Uterus (tissue), 4 donors: ENCODE measurements around the gene ABCG1. TPM values are rescaled to one million over a fixed set of nuclear protein-coding genes. Genes with fewer than 3 reads are reported as not detected.

Experiments used
- DNase-seq, 2 donors: peaks; one replicate each; pipeline ENCODE4 v3.0.0-alpha.2; 2019 to 2020
- H3K27ac ChIP-seq, 2 donors: fragments of 200-600 bp; sonication (generic); 1 replicate in 1 of 2; 2 replicates in 1 of 2; pipeline ENCODE4 v1.5.1; 2016 to 2018
- H3K27me3 ChIP-seq, 2 donors: fragments of 200-600 bp; sonication (generic); one replicate each; pipeline ENCODE4 v1.5.1; 2018 to 2019; ENCODE audit warnings: control low read depth in 1 of 2
- H3K36me3 ChIP-seq, 2 donors: fragments of 200-600 bp; sonication (generic); one replicate each; pipeline ENCODE4 v1.5.1; 2019; ENCODE audit warnings: control low read depth in 1 of 2
- H3K4me1 ChIP-seq, 2 donors: fragments of 200-600 bp; sonication (generic); one replicate each; pipeline ENCODE4 v1.5.1; 2018 to 2019; ENCODE audit warnings: control low read depth in 1 of 2
- H3K4me3 ChIP-seq, 2 donors: fragments of 200-600 bp; sonication (generic); 1 replicate in 1 of 2; 2 replicates in 1 of 2; pipeline ENCODE4 v1.5.1; 2018 to 2019; ENCODE audit warnings: mild to moderate bottlenecking in 1 of 2
- H3K9me3 ChIP-seq, 2 donors: fragments of 200-600 bp; sonication (generic); one replicate each; pipeline ENCODE4 v1.5.1; 2019; ENCODE audit warnings: control low read depth in 1 of 2
- POLR2A ChIP-seq, 2 donors: fragments of 450-650 bp; IDR thresholded peaks; one replicate each; pipeline ENCODE4 v1.6.1; 2016; ENCODE audit warnings: antibody characterized with exemption in 2 of 2, mild to moderate bottlenecking in 1 of 2, moderate library complexity in 1 of 2
- intact Hi-C: fragments of 100-400 bp; cut with DNase I; formaldehyde crosslinking; loops from one replicate; pipeline ENCODE4 v1.15.1; 2023; ENCODE audit warnings: low total_unique reads
- total RNA-seq, 4 donors: library from RNA; depleted of rRNA in 3 of 4; stranded (reverse); fragments of >200 nt in 3 of 4; gene quantifications; one replicate each; pipeline versions ENCODE4 v1.1.0 to v1.2.4, GENCODE V29; 2014 to 2023
- TF ChIP-seq, protein P1 (sequence below), 4 experiments: fragments of 200-600 bp in 2 of 4; fragments of 450-650 bp in 2 of 4; sonication (generic) in 2 of 4; IDR thresholded peaks; one replicate each; pipeline ENCODE4 v1.5.1; 2016 to 2019; ENCODE audit warnings: antibody characterized with exemption in 4 of 4, mild to moderate bottlenecking in 2 of 4, moderate library complexity in 1 of 4
- donor health status: DM: yes; HTN: yes; CAD: no.

Gene ABCG1
- total RNA-seq, 4 donors from 2014 or later: 11.8 to 51.7 (median 18.4) TPM

DNA sequence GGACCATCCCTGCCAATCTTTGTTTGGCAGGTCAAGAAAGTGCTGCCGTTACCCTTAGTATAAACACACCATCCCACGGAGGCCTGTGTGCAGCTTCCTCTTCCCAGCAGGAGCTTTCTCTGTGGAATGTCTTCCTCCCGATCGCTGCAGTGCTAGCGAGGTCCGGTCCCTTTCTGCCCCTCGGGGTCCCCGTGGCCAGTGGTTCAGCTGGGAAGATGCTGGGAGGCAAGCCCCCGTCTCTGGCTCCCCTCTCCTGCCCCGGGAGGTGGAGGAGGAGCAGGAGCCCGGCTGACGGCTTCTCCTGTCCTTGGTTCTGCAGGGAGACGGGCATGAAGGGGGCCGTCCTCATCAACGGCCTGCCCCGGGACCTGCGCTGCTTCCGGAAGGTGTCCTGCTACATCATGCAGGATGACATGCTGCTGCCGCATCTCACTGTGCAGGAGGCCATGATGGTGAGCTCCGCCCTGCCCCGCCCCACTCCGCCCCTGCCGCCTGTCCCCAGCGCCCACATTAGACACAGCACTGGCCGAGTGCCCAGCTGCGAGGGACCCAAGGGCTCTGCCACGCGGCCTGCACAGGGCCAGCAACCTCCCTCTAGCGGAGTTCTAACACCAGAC, 54.2 kb downstream of the ABCG1 start:
- Histone ChIP-seq H3K27ac (no peak overlapping the region), H3K9me3 (no peaks in the 10 kb centered on the region), H3K27me3 (no peaks in the 10 kb centered on the region), H3K36me3 (no peaks in the 10 kb centered on the region), H3K4me3 (no peak overlapping the region), H3K4me1 (no peaks in the 10 kb centered on the region)
- intact Hi-C loops: no loop called here
- TF ChIP-seq, protein P1, sequence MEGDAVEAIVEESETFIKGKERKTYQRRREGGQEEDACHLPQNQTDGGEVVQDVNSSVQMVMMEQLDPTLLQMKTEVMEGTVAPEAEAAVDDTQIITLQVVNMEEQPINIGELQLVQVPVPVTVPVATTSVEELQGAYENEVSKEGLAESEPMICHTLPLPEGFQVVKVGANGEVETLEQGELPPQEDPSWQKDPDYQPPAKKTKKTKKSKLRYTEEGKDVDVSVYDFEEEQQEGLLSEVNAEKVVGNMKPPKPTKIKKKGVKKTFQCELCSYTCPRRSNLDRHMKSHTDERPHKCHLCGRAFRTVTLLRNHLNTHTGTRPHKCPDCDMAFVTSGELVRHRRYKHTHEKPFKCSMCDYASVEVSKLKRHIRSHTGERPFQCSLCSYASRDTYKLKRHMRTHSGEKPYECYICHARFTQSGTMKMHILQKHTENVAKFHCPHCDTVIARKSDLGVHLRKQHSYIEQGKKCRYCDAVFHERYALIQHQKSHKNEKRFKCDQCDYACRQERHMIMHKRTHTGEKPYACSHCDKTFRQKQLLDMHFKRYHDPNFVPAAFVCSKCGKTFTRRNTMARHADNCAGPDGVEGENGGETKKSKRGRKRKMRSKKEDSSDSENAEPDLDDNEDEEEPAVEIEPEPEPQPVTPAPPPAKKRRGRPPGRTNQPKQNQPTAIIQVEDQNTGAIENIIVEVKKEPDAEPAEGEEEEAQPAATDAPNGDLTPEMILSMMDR (IDR thresholded peaks at IDR 0.05): no peak
- TF ChIP-seq POLR2A (IDR thresholded peaks at IDR 0.05): no peak
- DNase-seq: no peak

DNA sequence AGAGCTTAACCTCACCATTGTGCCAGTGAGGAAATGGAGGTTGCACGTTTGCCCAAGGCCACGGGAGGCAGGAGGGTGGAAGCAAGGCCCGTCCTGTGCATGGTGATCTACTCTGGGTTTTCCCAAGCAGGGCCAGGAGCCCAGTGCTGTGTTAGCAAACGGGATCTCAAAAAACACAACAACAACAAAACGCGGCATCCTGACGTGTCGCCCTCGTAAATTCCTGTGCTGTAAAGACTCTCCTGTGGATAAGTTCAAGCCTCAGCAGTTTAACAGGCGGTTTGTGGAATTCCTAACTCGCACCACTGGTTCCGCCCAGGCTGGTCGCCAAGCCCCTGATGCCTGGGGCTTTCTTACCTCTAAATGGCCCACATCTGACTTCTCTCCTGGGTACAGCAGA, 57.1 kb downstream of the ABCG1 start:
- TF ChIP-seq POLR2A (IDR thresholded peaks at IDR 0.05): no peak
- TF ChIP-seq, protein P1 (IDR thresholded peaks at IDR 0.05): no peak
- no peaks in the 10 kb centered on the region for H3K36me3 ChIP-seq
- H3K27ac ChIP-seq: no peak overlapping the region
- H3K4me1 ChIP-seq: no peaks in the 10 kb centered on the region
- no peaks in the 10 kb centered on the region for H3K9me3 ChIP-seq
- no peak for DNase-seq
- no peaks in the 10 kb centered on the region for H3K27me3 ChIP-seq
- H3K4me3 ChIP-seq: no peak overlapping the region
- intact Hi-C loops: no loop called here

GRCh38 chr21:42276526-42277154, 57.7 kb downstream of the ABCG1 start:
- intact Hi-C loops: no loop called here
- H3K9me3 ChIP-seq: no peaks in the 10 kb centered on the region

DNA sequence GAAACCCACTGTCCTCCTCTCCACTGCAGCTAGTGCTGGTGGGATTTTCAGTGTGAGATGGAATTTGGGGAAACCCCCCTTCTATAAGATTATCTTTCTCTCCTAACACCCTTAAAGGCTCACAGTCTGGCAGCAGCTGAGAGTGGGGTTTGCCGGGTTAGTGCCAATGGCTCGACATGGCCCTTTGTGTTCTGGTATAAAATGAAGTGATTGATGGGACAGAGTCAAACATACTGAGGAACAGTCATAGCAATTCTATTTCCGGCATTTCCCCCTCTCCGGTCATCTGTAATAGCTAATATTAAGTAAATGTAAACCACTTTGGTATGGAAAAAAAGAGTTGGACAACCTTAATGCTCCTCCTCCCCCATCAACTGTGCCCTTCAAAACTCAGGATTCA, 58.7 kb downstream of the ABCG1 start:
- Histone ChIP-seq H3K36me3 (no peaks in the 10 kb centered on the region), H3K4me1 (no peaks in the 10 kb centered on the region), H3K27ac (no peak overlapping the region), H3K4me3 (no peak overlapping the region), H3K27me3 (no peaks in the 10 kb centered on the region), H3K9me3 (no peaks in the 10 kb centered on the region)
- no peak for DNase-seq
- no peak for TF ChIP-seq POLR2A (IDR thresholded peaks at IDR 0.05)
- TF ChIP-seq, protein P1 (IDR thresholded peaks at IDR 0.05): no peak
- intact Hi-C loops: no loop called here

More at GRCh38 chr21:42276526-42277154, 57.7 kb downstream of the ABCG1 start:
- Histone ChIP-seq H3K27me3 (no peaks in the 10 kb centered on the region), H3K4me3 (no peak overlapping the region), H3K27ac (no peak overlapping the region), H3K4me1 (no peaks in the 10 kb centered on the region), H3K36me3 (no peaks in the 10 kb centered on the region)
- no peak for DNase-seq
- no peak for TF ChIP-seq POLR2A (IDR thresholded peaks at IDR 0.05)
- TF ChIP-seq, protein P1 (IDR thresholded peaks at IDR 0.05): no peak

DNA sequence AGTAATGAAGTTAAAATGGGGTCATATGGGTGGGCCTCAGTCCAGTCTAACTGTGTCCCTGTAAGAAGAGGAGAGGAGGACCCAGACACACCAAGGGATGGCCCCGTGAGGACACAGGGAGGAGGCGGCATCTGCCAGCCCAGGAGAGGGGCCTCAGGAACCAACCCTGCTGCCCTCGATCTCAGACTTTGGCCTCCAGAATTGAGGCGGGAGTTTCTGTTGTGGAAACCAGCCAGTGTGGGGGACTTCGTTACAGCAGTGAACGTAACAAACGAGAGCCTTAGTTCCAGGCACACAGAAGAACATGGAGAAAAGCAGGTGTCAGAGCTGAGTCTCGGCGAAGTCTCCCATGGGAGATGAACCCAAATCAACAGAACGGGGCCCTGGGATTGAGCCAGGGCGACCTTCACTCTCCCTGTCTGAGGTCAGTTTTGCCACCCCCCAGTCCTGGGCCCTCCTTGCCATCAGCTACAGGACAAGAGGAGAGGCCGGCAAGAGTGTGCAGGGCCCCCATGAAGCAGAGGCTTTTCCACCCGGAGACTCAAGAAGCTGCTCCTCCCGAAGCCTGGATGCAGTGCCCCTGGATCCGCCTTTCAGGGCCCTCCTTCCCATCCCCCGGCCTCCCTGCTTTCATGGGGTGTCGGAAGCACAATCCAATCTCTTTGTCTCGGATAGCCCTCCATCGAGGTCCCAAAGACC, 59.7 kb downstream of the ABCG1 start:
- TF ChIP-seq, protein P1 (IDR thresholded peaks at IDR 0.05): no peak
- TF ChIP-seq POLR2A (IDR thresholded peaks at IDR 0.05): no peak
- Histone ChIP-seq H3K4me3 (no peak overlapping the region), H3K4me1 (no peaks in the 10 kb centered on the region), H3K36me3 (no peaks in the 10 kb centered on the region), H3K9me3 (no peaks in the 10 kb centered on the region), H3K27me3 (no peaks in the 10 kb centered on the region), H3K27ac (no peak overlapping the region)
- DNase-seq: no peak
- intact Hi-C loops: no loop called here
